ENCODE results near the gene CIB1. TPM values are rescaled to one million over a fixed set of nuclear protein-coding genes. Genes with fewer than 3 reads are reported as not detected.

The CIB1 gene
- total RNA-seq, 1 experiment from 2014 or later: 23.0 TPM

- no peak overlapping the region for H3K23ac ChIP-seq (ENCODE audit: insufficient read length, low read depth, low read length)
- no peak overlapping the region for H4K91ac ChIP-seq (ENCODE audit: insufficient read length, low read depth, low read length)
- no peak overlapping the region for H2BK12ac ChIP-seq (ENCODE audit: insufficient read length, low read depth, low read length)
- Mint-ChIP-seq H3K4me1 (no peaks in the 10 kb centered on the region), H3K27ac (no peak overlapping the region; a peak in 1 of 7 replicates), H3K27me3 (ENCODE audit: low read depth) (no peaks in the 10 kb centered on the region), H3K9me3 (no peaks in the 10 kb centered on the region), H3K4me3 (no peak overlapping the region), H3K36me3 (ENCODE audit: insufficient read depth in 1 of 3, low read depth in 3 of 3) (peaks cover 4 to 12% (median 12%) of the 10 kb centered on the region in 3 experiments; a peak in 6 of 7 replicates)
- H3K18ac ChIP-seq (ENCODE audit: insufficient read length, low read depth, low read length): no peak overlapping the region
- no peak overlapping the region for H2AK5ac ChIP-seq (ENCODE audit: insufficient read length, low read length)
- H3K27ac ChIP-seq (ENCODE audit: insufficient read length, low read depth, low read length): no peak overlapping the region
- DNase-seq: no peak
- no peak overlapping the region for H4K8ac ChIP-seq (replicated peaks; ENCODE audit: insufficient read length, low read depth, low read length)
- no peak for TF ChIP-seq CTCF (conservative IDR thresholded peaks at IDR 0.05)
- H4K5ac ChIP-seq (ENCODE audit: insufficient read length, low read depth, low read length): no peak overlapping the region
- no peaks in the 10 kb centered on the region for H3K27me3 ChIP-seq (ENCODE audit: insufficient read depth, low read length)
- H3K14ac ChIP-seq (ENCODE audit: insufficient read depth, low read length): no peak overlapping the region
- H3K9me3 ChIP-seq (ENCODE audit: control insufficient read depth, low read depth, low read length): no peaks in the 10 kb centered on the region
- H3K4me1 ChIP-seq (ENCODE audit: insufficient read depth, low read length): no peaks in the 10 kb centered on the region
- no peak overlapping the region for H2BK15ac ChIP-seq (ENCODE audit: low read depth, low read length)
- H2BK120ac ChIP-seq (ENCODE audit: low read depth, low read length, poor library complexity, severe bottlenecking): no peak overlapping the region
- H2BK5ac ChIP-seq (ENCODE audit: insufficient read length, low read length): no peak overlapping the region
- no peaks in the 10 kb centered on the region for H3K79me1 ChIP-seq (ENCODE audit: insufficient read depth, low read depth, low read length, poor library complexity, severe bottlenecking)
- H3K56ac ChIP-seq (ENCODE audit: insufficient read length, low read depth, low read length): no peak overlapping the region
- no peak overlapping the region for H3T11ph ChIP-seq (ENCODE audit: low read length)
- no peaks in the 10 kb centered on the region for H3K23me2 ChIP-seq (ENCODE audit: insufficient read length, low read depth, low read length, poor library complexity, severe bottlenecking)
- H3K4ac ChIP-seq (ENCODE audit: low read depth, low read length): no peak overlapping the region
- H4K20me1 ChIP-seq (ENCODE audit: control insufficient read depth, insufficient read depth, insufficient read length): no peaks in the 10 kb centered on the region
- no peaks in the 10 kb centered on the region for H3K79me2 ChIP-seq (ENCODE audit: insufficient read depth, low read length)
- no CpG with 5 or more reads among the region's 8 CpGs for WGBS (ENCODE audit: extremely low coverage, insufficient read length, low lambda C conversion rate)
- no peak overlapping the region for H3K9ac ChIP-seq (ENCODE audit: extremely low read depth, insufficient read length, low read length)
- H2AFZ ChIP-seq (ENCODE audit: low read length): no peak overlapping the region
- H2BK20ac ChIP-seq (ENCODE audit: low read depth, low read length, poor library complexity, severe bottlenecking): no peak overlapping the region
- H3K4me2 ChIP-seq (ENCODE audit: insufficient read depth, insufficient read length, low read length): no peak overlapping the region
Measured at GRCh38 chr15:90240856-90241255, 7.1 kb upstream of the CIB1 start.

Data from H9 (cell line).